Peyer's patch (tissue), 4 donors: ENCODE data around the gene ADM5. TPM values are rescaled to one million over a fixed set of nuclear protein-coding genes. Genes with fewer than 3 reads are reported as not detected.

ENCODE experiments used
- DNase-seq, 3 donors: peaks; one replicate each; pipeline ENCODE4 v3.0.0-alpha.2; 2017 to 2019
- H3K27ac ChIP-seq, 4 donors: fragments of 200-600 bp; sonication (generic); one replicate each; pipeline ENCODE4 v1.5.1; 2016 to 2019
- H3K27me3 ChIP-seq, 2 donors: fragments of 200-600 bp; sonication (generic); one replicate each; pipeline ENCODE4 v1.5.1; 2019
- H3K36me3 ChIP-seq, 3 donors: fragments of 200-600 bp; sonication (generic); one replicate each; pipeline ENCODE4 v1.5.1; 2016 to 2019
- H3K4me1 ChIP-seq, 4 donors: fragments of 200-600 bp; sonication (generic); one replicate each; pipeline ENCODE4 v1.5.1; 2016 to 2019
- H3K4me3 ChIP-seq, 4 donors: fragments of 200-600 bp; sonication (generic); 1 replicate in 3 of 4; 2 replicates in 1 of 4; pipeline ENCODE4 v1.5.1; 2016 to 2019; ENCODE audit warnings: mild to moderate bottlenecking in 1 of 4
- H3K9me3 ChIP-seq, 4 donors: fragments of 200-600 bp; sonication (generic); one replicate each; pipeline ENCODE4 v1.5.1; 2016 to 2019; ENCODE audit warnings: mild to moderate bottlenecking in 1 of 4
- CTCF ChIP-seq, 6 experiments: fragments of 450-650 bp in 4 of 6; fragments of 200-600 bp in 2 of 6; sonication (generic) in 1 of 6; IDR thresholded peaks; one replicate each; pipeline ENCODE4 v1.5.1; 2017 to 2019; ENCODE audit warnings: antibody characterized with exemption in 6 of 6, mild to moderate bottlenecking in 3 of 6, moderate library complexity in 1 of 6
- POLR2A ChIP-seq, 2 donors: fragments of 450-650 bp; IDR thresholded peaks; one replicate each; pipeline ENCODE4 v1.5.1; 2017; ENCODE audit warnings: antibody characterized with exemption in 2 of 2, mild to moderate bottlenecking in 2 of 2, moderate library complexity in 2 of 2
- total RNA-seq, 4 donors: library from RNA; depleted of rRNA; stranded (reverse); fragments of >200 nt; gene quantifications; one replicate each; pipeline ENCODE4 v1.1.0, GENCODE V29; 2016

ADM5 gene
- total RNA-seq, 4 donors from 2014 or later = 4.4 to 9.1 TPM; not detected in 2

DNA sequence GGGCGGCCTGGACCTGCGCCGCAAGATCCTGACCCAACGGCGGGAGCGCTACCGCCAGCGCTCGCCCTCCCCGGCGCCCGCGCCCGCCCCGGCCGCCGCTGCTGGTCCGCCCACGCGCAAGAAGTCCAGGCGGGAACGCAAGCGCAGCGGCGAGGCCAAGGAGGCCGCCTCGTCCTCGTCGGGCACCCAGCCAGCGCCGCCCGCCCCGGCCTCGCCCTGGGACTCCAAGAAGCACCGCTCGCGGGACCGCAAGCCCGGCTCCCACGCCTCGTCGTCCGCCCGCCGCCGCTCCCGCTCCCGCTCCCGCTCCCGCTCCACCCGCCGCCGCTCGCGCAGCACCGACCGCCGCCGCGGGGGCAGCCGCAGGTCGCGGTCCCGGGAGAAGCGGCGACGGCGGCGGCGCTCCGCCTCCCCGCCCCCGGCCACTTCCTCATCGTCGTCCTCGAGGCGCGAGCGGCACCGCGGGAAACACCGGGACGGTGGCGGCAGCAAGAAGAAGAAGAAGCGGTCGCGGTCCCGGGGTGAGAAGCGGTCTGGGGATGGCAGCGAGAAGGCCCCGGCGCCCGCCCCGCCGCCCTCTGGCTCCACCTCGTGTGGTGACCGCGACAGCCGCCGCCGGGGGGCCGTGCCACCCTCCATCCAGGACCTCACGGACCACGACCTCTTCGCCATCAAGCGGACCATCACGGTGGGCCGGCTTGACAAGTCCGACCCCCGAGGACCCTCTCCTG, 37.4 kb upstream of the ADM5 start:
- no peak overlapping the region for H3K27ac ChIP-seq
- TF ChIP-seq POLR2A (IDR thresholded peaks at IDR 0.05) (no peak), CTCF (IDR thresholded peaks at IDR 0.05) (no peak)
- H3K4me1 ChIP-seq = no peaks in the 10 kb centered on the region
- no peaks in the 10 kb centered on the region for H3K9me3 ChIP-seq
- H3K4me3 ChIP-seq = no peak overlapping the region
- DNase-seq = no peak
- H3K36me3 ChIP-seq = peaks cover 0 to 96% (median 0%) of the 10 kb centered on the region in 3 donors
- H3K27me3 ChIP-seq = no peaks in the 10 kb centered on the region

GRCh38 chr19:49652551-49653465, 36.6 kb upstream of the ADM5 start:
- no peak overlapping the region for H3K4me3 ChIP-seq
- H3K9me3 ChIP-seq = no peaks in the 10 kb centered on the region
- DNase-seq = no peak
- no peaks in the 10 kb centered on the region for H3K4me1 ChIP-seq
- peaks cover 0 to 96% (median 0%) of the 10 kb centered on the region in 3 donors for H3K36me3 ChIP-seq
- no peaks in the 10 kb centered on the region for H3K27me3 ChIP-seq
- no peak overlapping the region for H3K27ac ChIP-seq
- TF ChIP-seq POLR2A (IDR thresholded peaks at IDR 0.05) = no peak
- TF ChIP-seq CTCF (IDR thresholded peaks at IDR 0.05) = no peak

- Histone ChIP-seq H3K36me3 (peaks cover 0 to 96% (median 0%) of the 10 kb centered on the region in 3 donors), H3K9me3 (no peaks in the 10 kb centered on the region)
- TF ChIP-seq POLR2A (IDR thresholded peaks at IDR 0.05) = no peak
- TF ChIP-seq CTCF (IDR thresholded peaks at IDR 0.05) = no peak
Measured at GRCh38 chr19:49653466-49653806, 36.0 kb upstream of the ADM5 start.

GRCh38 chr19:49654581-49654980, 34.8 kb upstream of the ADM5 start:
- no peaks in the 10 kb centered on the region for H3K9me3 ChIP-seq
- no peak overlapping the region for H3K27ac ChIP-seq
- no peaks in the 10 kb centered on the region for H3K27me3 ChIP-seq
- TF ChIP-seq CTCF (IDR thresholded peaks at IDR 0.05) (no peak), POLR2A (IDR thresholded peaks at IDR 0.05) (no peak)
- no peak for DNase-seq
- no peaks in the 10 kb centered on the region for H3K4me1 ChIP-seq
- H3K36me3 ChIP-seq = peaks cover 0 to 96% (median 0%) of the 10 kb centered on the region in 3 donors
- no peak overlapping the region for H3K4me3 ChIP-seq

More at GRCh38 chr19:49653466-49653806, 36.0 kb upstream of the ADM5 start:
- no peak overlapping the region for H3K4me3 ChIP-seq
- H3K27ac ChIP-seq = no peak overlapping the region
- H3K4me1 ChIP-seq = no peaks in the 10 kb centered on the region
- H3K27me3 ChIP-seq = no peaks in the 10 kb centered on the region
- no peak for DNase-seq

GRCh38 chr19:49655570-49656455, 33.6 kb upstream of the ADM5 start:
- H3K36me3 ChIP-seq = peaks cover 0 to 96% (median 0%) of the 10 kb centered on the region in 3 donors

More at GRCh38 chr19:49655570-49656455, 33.6 kb upstream of the ADM5 start:
- H3K4me1 ChIP-seq = no peaks in the 10 kb centered on the region
- H3K9me3 ChIP-seq = no peaks in the 10 kb centered on the region
- H3K27ac ChIP-seq = no peak overlapping the region
- H3K4me3 ChIP-seq = no peak overlapping the region
- no peaks in the 10 kb centered on the region for H3K27me3 ChIP-seq
- DNase-seq = no peak
- no peak for TF ChIP-seq POLR2A (IDR thresholded peaks at IDR 0.05)
- no peak for TF ChIP-seq CTCF (IDR thresholded peaks at IDR 0.05)
